ENCODE results near the gene MYH10.
A peak's percentile ranks its signal among the peaks of the same experiment; 100 is the strongest.

MYH10 gene

GRCh38 chr17:8649157-8650118, 18.9 kb upstream of the MYH10 start:
- peak; percentile 91 for DNase-seq (ENCODE audit: low spot score)

GRCh38 chr17:8647956-8648355, 17.4 kb upstream of the MYH10 start:
- DNase-seq (ENCODE audit: low spot score): no peak

- no peak for DNase-seq (ENCODE audit: low spot score)
Observed at GRCh38 chr17:8647202-8647601, 16.7 kb upstream of the MYH10 start.

- DNase-seq (ENCODE audit: low spot score): no peak
Observed at GRCh38 chr17:8644507-8644902, 14.0 kb upstream of the MYH10 start.

GRCh38 chr17:8643855-8644506, 13.5 kb upstream of the MYH10 start:
- DNase-seq (ENCODE audit: low spot score): no peak

- no peak for DNase-seq (ENCODE audit: low spot score)
Observed at GRCh38 chr17:8639709-8640108, 9.2 kb upstream of the MYH10 start.

GRCh38 chr17:8632061-8632460, 1.5 kb upstream of the MYH10 start:
- no peak for DNase-seq (ENCODE audit: low spot score)

GRCh38 chr17:8631554-8631877, 991 bp upstream of the MYH10 start:
- no peak for DNase-seq (ENCODE audit: low spot score)

GRCh38 chr17:8630802-8631553, 453 bp upstream of the MYH10 start:
- peak; percentile 99 for DNase-seq (ENCODE audit: low spot score)

- DNase-seq (ENCODE audit: low spot score): peak; percentile 68
Observed at GRCh38 chr17:8629371-8630226, 926 bp downstream of the MYH10 start.

- DNase-seq (ENCODE audit: low spot score): no peak
Observed at GRCh38 chr17:8628609-8629169, 1.8 kb downstream of the MYH10 start.

- DNase-seq (ENCODE audit: low spot score): no peak
Observed at GRCh38 chr17:8628172-8628571, 2.4 kb downstream of the MYH10 start.

GRCh38 chr17:8623591-8623990, 6.9 kb downstream of the MYH10 start:
- peak; percentile 44 for DNase-seq (ENCODE audit: low spot score)

- DNase-seq (ENCODE audit: low spot score): no peak
Observed at GRCh38 chr17:8622191-8622590, 8.3 kb downstream of the MYH10 start.

GRCh38 chr17:8621585-8621984, 8.9 kb downstream of the MYH10 start:
- DNase-seq (ENCODE audit: low spot score): peak; percentile 9

GRCh38 chr17:8619294-8619693, 11.2 kb downstream of the MYH10 start:
- DNase-seq (ENCODE audit: low spot score): no peak

GRCh38 chr17:8618825-8619224, 11.7 kb downstream of the MYH10 start:
- no peak for DNase-seq (ENCODE audit: low spot score)

- DNase-seq (ENCODE audit: low spot score): no peak
Observed at GRCh38 chr17:8614988-8615387, 15.5 kb downstream of the MYH10 start.

- peak; percentile 50 for DNase-seq (ENCODE audit: low spot score)
Observed at GRCh38 chr17:8611619-8612298, 18.8 kb downstream of the MYH10 start.

- DNase-seq (ENCODE audit: low spot score): peak; percentile 31
Observed at GRCh38 chr17:8611137-8611536, 19.4 kb downstream of the MYH10 start.

GRCh38 chr17:8610558-8610957, 20.0 kb downstream of the MYH10 start:
- DNase-seq (ENCODE audit: low spot score): no peak
